LNCaP clone FGC (cell line): ENCODE results near the gene RALGPS1.

Experiments used
- DNase-seq: peaks from one replicate; pipeline ENCODE4 v3.0.0-alpha.2; 2011; ENCODE audit warnings: low read depth
- H3K4me3 ChIP-seq: 2 replicates; pipeline ENCODE4 v1.5.1; 2011; ENCODE audit warnings: mild to moderate bottlenecking, low read depth, low read length, control low read depth
- TF ChIP-seq, protein P1 (sequence below): IDR thresholded peaks from 2 replicates; pipeline ENCODE4 v1.5.1; 2012; ENCODE audit warnings: mild to moderate bottlenecking; ENCODE audit not compliant: control insufficient read depth, insufficient read depth; ENCODE audit errors: extremely low read depth

The RALGPS1 gene

DNA sequence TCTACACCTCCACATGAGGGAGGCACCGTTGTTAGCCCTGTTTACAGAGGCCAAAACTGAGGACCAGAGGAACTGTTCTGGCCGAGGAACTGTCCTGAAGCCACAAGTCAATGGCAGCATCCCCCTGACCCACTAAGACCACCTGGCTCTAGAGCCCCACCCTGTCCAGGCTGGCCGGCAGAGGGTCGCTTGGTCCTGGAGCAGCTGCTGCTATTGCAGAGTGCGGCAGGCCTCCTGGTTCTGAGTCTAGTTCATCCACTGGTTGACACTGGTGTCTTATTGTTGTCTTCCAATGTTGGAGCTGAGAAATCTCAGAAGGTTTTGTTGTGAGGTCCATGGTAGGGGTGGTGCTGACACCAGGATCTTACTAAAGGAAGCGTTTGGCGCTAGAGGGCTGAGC is 234.4 kb downstream of the RALGPS1 start:
- no peak for DNase-seq
- TF ChIP-seq, protein P1, sequence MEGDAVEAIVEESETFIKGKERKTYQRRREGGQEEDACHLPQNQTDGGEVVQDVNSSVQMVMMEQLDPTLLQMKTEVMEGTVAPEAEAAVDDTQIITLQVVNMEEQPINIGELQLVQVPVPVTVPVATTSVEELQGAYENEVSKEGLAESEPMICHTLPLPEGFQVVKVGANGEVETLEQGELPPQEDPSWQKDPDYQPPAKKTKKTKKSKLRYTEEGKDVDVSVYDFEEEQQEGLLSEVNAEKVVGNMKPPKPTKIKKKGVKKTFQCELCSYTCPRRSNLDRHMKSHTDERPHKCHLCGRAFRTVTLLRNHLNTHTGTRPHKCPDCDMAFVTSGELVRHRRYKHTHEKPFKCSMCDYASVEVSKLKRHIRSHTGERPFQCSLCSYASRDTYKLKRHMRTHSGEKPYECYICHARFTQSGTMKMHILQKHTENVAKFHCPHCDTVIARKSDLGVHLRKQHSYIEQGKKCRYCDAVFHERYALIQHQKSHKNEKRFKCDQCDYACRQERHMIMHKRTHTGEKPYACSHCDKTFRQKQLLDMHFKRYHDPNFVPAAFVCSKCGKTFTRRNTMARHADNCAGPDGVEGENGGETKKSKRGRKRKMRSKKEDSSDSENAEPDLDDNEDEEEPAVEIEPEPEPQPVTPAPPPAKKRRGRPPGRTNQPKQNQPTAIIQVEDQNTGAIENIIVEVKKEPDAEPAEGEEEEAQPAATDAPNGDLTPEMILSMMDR, result no peak
- no peak overlapping the region for H3K4me3 ChIP-seq

DNA sequence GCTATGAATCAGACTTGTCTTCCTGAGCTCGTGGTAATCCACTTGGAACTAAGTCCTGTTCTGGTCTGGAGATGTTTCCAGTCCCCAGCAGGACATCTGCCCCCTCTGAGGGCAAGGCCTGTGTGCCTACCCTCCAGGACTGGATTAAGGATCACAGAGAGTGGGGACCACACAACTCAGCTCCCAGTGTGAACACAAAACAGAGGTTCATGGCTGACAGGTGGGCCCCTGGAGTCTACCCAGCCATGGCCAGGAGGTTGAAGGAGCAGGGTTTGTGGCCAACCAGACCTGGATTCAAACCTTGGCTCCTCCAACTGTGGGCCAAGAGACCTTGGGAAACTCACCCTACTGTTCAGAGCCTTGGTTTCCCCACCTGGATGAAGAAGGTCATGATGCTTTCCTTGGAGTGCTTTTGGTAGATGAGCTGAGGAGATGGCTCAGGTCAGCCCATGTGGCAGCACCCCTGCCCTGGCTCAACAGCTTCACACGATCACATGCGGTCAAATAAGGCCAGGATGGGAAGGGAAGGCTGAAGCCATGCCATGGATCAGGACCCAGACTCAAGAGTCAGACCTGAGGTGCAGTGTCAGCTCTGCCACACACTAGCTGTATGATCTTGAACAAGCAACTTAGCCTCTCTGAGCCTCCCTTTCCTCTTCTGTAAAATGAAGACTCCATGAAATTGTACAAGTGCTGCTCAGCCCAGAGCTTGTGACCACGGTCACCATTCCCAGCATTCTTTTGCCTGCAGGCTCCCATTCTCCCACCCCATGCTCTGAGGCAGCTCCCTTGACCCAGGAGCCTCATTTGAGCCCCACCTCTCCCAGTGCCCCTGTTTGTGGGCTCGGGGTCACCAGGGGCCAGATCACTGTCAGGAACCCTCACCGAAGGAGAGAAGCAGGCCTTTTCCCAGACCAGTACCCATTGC is 235.1 kb downstream of the RALGPS1 start:
- H3K4me3 ChIP-seq, result no peak overlapping the region
- DNase-seq, result no peak
- TF ChIP-seq, protein P1, result no peak

DNA sequence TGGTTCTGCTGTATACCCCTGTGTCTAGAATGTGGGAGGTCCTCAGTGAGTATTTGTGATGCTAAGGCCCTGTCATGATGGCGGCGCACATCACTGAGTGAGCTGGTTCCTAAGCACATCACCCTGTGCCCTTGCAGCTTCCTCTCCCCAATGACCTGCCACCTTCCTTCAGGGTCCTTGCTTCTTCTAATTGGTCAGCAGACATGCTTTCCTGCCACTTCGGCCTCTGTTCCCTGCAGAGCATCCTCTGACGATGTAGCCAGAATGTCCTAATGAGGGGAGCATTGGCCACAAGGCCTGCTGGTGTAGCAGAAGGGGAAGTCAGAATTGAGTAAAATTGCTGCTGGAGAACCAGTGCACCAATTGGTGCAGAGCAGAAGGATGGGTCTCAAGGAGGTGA is 238.9 kb downstream of the RALGPS1 start:
- TF ChIP-seq, protein P1, result no peak
- DNase-seq, result no peak
- no peak overlapping the region for H3K4me3 ChIP-seq

DNA sequence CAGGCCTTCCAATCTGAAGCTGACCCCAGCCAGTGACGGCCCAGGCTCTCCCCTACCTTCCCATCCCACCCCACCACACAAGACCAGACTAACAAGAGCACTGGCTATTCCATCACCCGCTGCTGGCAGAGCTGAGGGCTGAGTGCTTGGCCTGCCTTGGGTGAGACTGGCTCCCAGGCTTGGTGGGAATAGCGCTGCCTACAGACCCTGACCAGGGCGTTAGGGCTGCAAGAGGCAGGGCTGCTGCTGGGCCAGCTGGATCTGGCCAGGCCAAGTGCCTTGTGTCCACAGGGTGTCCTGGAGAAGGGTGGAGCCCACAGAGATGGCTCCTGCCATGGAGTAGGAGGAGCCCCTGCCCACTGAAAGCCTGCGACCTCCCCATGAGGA is 239.4 kb downstream of the RALGPS1 start:
- TF ChIP-seq, protein P1, result no peak
- no peak for DNase-seq
- H3K4me3 ChIP-seq, result no peak overlapping the region

DNA sequence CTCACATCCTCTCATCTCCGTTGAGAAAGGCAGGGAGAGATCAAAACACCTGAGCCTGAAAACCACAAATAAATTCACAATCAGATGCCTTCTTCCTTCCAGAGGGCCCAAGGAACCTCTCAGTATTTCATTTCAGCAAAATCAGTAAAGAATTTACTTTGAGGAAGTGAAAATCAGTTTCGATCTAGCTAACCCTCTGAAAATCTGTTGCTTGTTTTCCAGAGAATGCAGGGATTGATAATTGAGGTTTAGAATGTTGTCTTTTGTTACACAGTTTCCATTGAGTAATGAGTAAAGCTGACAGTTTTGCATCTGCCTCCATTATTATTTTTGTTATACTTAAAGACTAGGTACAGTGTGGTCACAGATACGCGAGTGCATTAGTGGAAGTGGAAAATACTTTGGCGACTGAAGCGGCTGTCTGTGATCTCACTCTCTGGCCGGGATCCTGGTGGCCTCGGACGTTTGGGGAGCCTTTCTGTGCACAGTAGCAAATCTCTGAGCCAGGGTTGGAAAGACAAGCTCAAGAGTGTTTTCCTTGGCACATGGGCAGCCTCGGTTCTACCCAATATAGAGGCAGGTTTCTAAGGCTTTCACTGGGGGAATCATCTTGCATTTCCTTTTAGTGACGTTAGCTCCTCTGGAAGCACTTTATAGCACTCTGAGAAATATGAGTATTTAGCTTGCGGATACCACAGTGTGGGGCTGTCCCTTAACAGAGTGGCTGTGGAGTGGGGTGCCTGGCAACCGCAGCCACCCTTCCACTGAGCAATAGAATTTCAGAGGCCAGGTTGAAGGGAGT is 240.0 kb downstream of the RALGPS1 start:
- no peak overlapping the region for H3K4me3 ChIP-seq
- TF ChIP-seq, protein P1, result no peak
- no peak for DNase-seq

DNA sequence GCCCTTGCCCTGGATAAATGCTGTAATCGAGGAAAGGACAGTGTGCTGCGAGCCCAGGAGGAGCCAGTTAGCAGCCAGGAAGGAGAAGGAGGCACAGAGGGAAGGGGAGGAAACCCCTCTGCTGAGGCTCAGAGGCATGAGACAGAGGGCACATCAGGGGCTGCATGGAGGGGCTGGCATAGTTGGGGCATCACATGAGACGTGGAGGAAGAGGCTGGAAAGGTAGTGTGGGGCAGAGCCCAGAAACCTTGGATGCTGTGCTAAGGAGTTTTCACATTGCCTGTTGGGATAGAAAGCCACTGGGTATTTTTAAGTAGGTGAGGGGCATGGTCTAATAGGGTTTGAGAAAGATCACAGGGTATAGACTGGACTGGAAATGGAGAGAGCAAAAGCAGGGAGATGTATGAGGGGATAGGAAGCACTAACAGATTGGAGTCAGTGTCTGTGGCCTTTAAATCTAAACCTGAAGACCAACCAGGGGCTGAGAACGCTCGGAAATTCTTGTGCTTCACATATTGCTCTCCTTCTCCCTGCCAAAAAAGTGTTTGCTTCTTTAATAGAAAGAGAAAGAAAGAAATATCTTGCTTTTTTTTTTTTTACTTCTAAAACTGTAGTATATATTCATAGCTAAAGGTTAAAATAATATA is 240.9 kb downstream of the RALGPS1 start:
- DNase-seq, result no peak
- TF ChIP-seq, protein P1, result no peak
- no peak overlapping the region for H3K4me3 ChIP-seq
